NCI-H82 (cell line): ENCODE measurements around the gene PRUNE2.

ENCODE experiments used
- DNase-seq: peaks from one replicate; lab custom pipeline; 2025; lab: John Stamatoyannopoulos, UW

Gene PRUNE2

GRCh38 chr9:76571743-76572146, 334.2 kb downstream of the PRUNE2 start:
- no peak for DNase-seq

GRCh38 chr9:76571288-76571687, 334.6 kb downstream of the PRUNE2 start:
- no peak for DNase-seq

GRCh38 chr9:76570826-76571225, 335.1 kb downstream of the PRUNE2 start:
- DNase-seq: peak; percentile 5

GRCh38 chr9:76567086-76567485, 338.8 kb downstream of the PRUNE2 start:
- no peak for DNase-seq

GRCh38 chr9:76564297-76564696, 341.6 kb downstream of the PRUNE2 start:
- no peak for DNase-seq

- DNase-seq: no peak
These were observed 343.4 kb downstream of the PRUNE2 start for GRCh38 chr9:76562511-76562911.

- DNase-seq: no peak
These were observed 344.0 kb downstream of the PRUNE2 start for GRCh38 chr9:76561900-76562299.
